HEK293T (cell line): ENCODE measurements around the gene FDPS.

Experiments used
- BHLHE40 ChIP-seq: fragments of 450-650 bp; IDR thresholded peaks from 2 replicates; pipeline ENCODE4 v1.6.1; 2016; ENCODE audit warnings: mild to moderate bottlenecking, moderate library complexity, borderline replicate concordance
- CTBP1 ChIP-seq: fragments of 450-650 bp; IDR thresholded peaks from 2 replicates; pipeline ENCODE4 v1.6.1; 2016; ENCODE audit warnings: borderline replicate concordance
- ELF4 ChIP-seq: fragments of 450-650 bp; IDR thresholded peaks from 2 replicates; pipeline ENCODE4 v1.6.1; 2017; ENCODE audit warnings: antibody characterized with exemption
- FOXK2 ChIP-seq: fragments of 450-650 bp; IDR thresholded peaks from 2 replicates; pipeline ENCODE4 v1.6.1; 2016; ENCODE audit warnings: mild to moderate bottlenecking
- FOXM1 ChIP-seq: fragments of 450-650 bp; IDR thresholded peaks from 2 replicates; pipeline ENCODE4 v1.6.1; 2017; ENCODE audit warnings: mild to moderate bottlenecking, borderline replicate concordance
- HDGF ChIP-seq: fragments of 450-650 bp; IDR thresholded peaks from 2 replicates; pipeline ENCODE4 v1.6.1; 2017; ENCODE audit warnings: antibody characterized with exemption, borderline replicate concordance
- L3MBTL2 ChIP-seq: fragments of 450-650 bp; conservative IDR thresholded peaks from 2 replicates; pipeline ENCODE4 v1.6.1; 2016; ENCODE audit warnings: mild to moderate bottlenecking
- LEF1 ChIP-seq: fragments of 450-650 bp; IDR thresholded peaks from 2 replicates; pipeline ENCODE4 v1.6.1; 2017; ENCODE audit warnings: mild to moderate bottlenecking, borderline replicate concordance
- NFRKB ChIP-seq: fragments of 450-650 bp; IDR thresholded peaks from 2 replicates; pipeline ENCODE4 v1.6.1; 2016; ENCODE audit warnings: mild to moderate bottlenecking, moderate library complexity
- SP1 ChIP-seq: fragments of 450-650 bp; IDR thresholded peaks from 2 replicates; pipeline ENCODE4 v1.6.1; 2017
- SUZ12 ChIP-seq: fragments of 450-650 bp; IDR thresholded peaks from 2 replicates; pipeline ENCODE4 v1.6.1; 2016; ENCODE audit warnings: mild to moderate bottlenecking
- TARDBP ChIP-seq: fragments of 450-650 bp; IDR thresholded peaks from 2 replicates; pipeline ENCODE4 v1.6.1; 2016
- ZNF384 ChIP-seq: fragments of 450-650 bp; IDR thresholded peaks from 2 replicates; pipeline ENCODE4 v1.6.1; 2016
- TF ChIP-seq, protein P1 (sequence below): fragments of 450-650 bp; IDR thresholded peaks from 2 replicates; pipeline ENCODE4 v1.6.1; 2016

DNA sequence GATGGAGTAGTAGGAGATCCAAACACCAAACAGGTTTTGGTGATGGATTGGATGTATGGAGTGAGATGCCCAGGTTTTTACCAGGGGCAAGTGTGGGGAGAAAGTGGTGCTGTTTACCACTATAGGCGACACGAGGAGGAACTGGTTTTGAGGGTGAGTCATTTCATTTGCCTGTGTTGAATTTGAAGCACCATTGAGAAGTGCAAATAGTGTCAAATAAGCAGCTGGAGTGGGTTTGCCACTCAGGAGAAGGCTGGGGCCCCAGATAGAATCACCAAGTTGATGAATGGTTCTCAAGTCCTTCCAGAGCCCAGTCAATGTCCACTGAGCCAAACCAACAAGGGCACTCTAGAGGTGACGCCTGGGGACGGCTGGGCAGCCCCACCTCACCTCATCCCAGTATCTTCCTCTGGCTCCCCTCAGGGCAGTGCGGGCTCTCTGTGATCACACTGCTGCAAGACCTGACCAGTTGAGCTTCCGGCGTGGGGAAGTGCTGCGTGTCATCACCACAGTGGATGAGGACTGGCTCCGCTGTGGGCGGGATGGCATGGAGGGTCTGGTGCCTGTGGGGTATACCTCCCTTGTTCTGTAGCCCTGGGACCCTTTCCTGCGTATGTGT lies 21.4 kb downstream of the FDPS start:
- TF ChIP-seq NFRKB = no peak
- no peak for TF ChIP-seq TARDBP
- no peak for TF ChIP-seq LEF1
- no peak for TF ChIP-seq SP1
- no peak for TF ChIP-seq ZNF384
- no peak for TF ChIP-seq FOXK2
- TF ChIP-seq SUZ12 = no peak
- no peak for TF ChIP-seq HDGF
- no peak for TF ChIP-seq ELF4
- no peak for TF ChIP-seq CTBP1
- no peak for TF ChIP-seq BHLHE40
- TF ChIP-seq, protein P1, sequence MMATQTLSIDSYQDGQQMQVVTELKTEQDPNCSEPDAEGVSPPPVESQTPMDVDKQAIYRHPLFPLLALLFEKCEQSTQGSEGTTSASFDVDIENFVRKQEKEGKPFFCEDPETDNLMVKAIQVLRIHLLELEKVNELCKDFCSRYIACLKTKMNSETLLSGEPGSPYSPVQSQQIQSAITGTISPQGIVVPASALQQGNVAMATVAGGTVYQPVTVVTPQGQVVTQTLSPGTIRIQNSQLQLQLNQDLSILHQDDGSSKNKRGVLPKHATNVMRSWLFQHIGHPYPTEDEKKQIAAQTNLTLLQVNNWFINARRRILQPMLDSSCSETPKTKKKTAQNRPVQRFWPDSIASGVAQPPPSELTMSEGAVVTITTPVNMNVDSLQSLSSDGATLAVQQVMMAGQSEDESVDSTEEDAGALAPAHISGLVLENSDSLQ = no peak
- TF ChIP-seq FOXM1 = no peak
- no peak for TF ChIP-seq L3MBTL2
